HL-60/S4 treated with retinoic acid at 250 ng/mL for 4 days and 3 days (cell line): ENCODE results near the gene USH1G.

Source experiments
- in situ Hi-C: fragments of 300-500 bp; cut with MboI; formaldehyde crosslinking; loops from 2 replicates; pipeline ENCODE4 v1.7.0; 2022; ENCODE audit warnings: low sequenced_read_pairs

USH1G gene

GRCh38 chr17:74954665-74955421 lies 31.8 kb upstream of the USH1G start:
- in situ Hi-C loops = no loop called here

- in situ Hi-C loops = no loop called here
These were observed 31.1 kb upstream of the USH1G start for GRCh38 chr17:74954115-74954514.

- in situ Hi-C loops = no loop called here
These were observed 30.2 kb upstream of the USH1G start for GRCh38 chr17:74953134-74953687.

- in situ Hi-C loops = no loop called here
These were observed 29.5 kb upstream of the USH1G start for GRCh38 chr17:74952431-74953133.

- in situ Hi-C loops = no loop called here
These were observed 28.8 kb upstream of the USH1G start for GRCh38 chr17:74951680-74952421.

- in situ Hi-C loops = no loop called here
These were observed 28.0 kb upstream of the USH1G start for GRCh38 chr17:74951065-74951464.

- in situ Hi-C loops = no loop called here
These were observed 27.2 kb upstream of the USH1G start for GRCh38 chr17:74950207-74950606.

- in situ Hi-C loops = no loop called here
These were observed 26.5 kb upstream of the USH1G start for GRCh38 chr17:74949455-74950115.

- in situ Hi-C loops = no loop called here
These were observed 24.1 kb upstream of the USH1G start for GRCh38 chr17:74947041-74947754.

GRCh38 chr17:74946641-74947040 lies 23.6 kb upstream of the USH1G start:
- in situ Hi-C loops = no loop called here

GRCh38 chr17:74945543-74945942 lies 22.5 kb upstream of the USH1G start:
- in situ Hi-C loops = no loop called here

GRCh38 chr17:74943808-74944522 lies 20.9 kb upstream of the USH1G start:
- in situ Hi-C loops = no loop called here

- in situ Hi-C loops = no loop called here
These were observed 18.2 kb upstream of the USH1G start for GRCh38 chr17:74941128-74941725.

- in situ Hi-C loops = no loop called here
These were observed 16.5 kb upstream of the USH1G start for GRCh38 chr17:74939534-74939933.

- in situ Hi-C loops = no loop called here
These were observed 15.3 kb upstream of the USH1G start for GRCh38 chr17:74938194-74938950.

- in situ Hi-C loops = no loop called here
These were observed 14.3 kb upstream of the USH1G start for GRCh38 chr17:74937064-74938051.

- in situ Hi-C loops = no loop called here
These were observed 13.4 kb upstream of the USH1G start for GRCh38 chr17:74936470-74936799.
